Gastrocnemius medialis (tissue), 4 donors: ENCODE measurements around the gene RBFOX1. TPM values are rescaled to one million over a fixed set of nuclear protein-coding genes. Genes with fewer than 3 reads are reported as not detected.
A peak's percentile ranks its signal among the peaks of the same experiment; 100 is the strongest.

Experiments
- ATAC-seq, 2 donors: fragments of 150-250 bp; one replicate each; pipeline ENCODE4 v1.9.1; 2016
- DNase-seq, 2 donors: peaks; one replicate each; pipeline ENCODE4 v3.0.0-alpha.2; 2019
- H3K27ac ChIP-seq, 4 donors: fragments of 200-600 bp; sonication (generic); 1 replicate in 1 of 4; 2 replicates in 3 of 4; pipeline ENCODE4 v1.5.1; 2016 to 2018; ENCODE audit warnings: mild to moderate bottlenecking in 2 of 4, moderate library complexity in 1 of 4
- H3K27me3 ChIP-seq, 3 donors: fragments of 200-600 bp; sonication (generic) in 2 of 3; 1 replicate in 1 of 3; 2 replicates in 2 of 3; pipeline versions ENCODE4 v1.5.1 to v1.6.0; 2016 to 2019; ENCODE audit warnings: mild to moderate bottlenecking in 1 of 3, moderate library complexity in 1 of 3
- H3K36me3 ChIP-seq, 2 donors: fragments of 200-600 bp; sonication (generic) in 1 of 2; one replicate each; pipeline ENCODE4 v1.5.1; 2017 to 2018
- H3K4me1 ChIP-seq, 2 donors: fragments of 200-600 bp; sonication (generic) in 1 of 2; one replicate each; pipeline ENCODE4 v1.5.1; 2016 to 2017; ENCODE audit warnings: mild to moderate bottlenecking in 2 of 2
- H3K4me3 ChIP-seq, 4 donors: fragments of 200-600 bp; sonication (generic) in 3 of 4; 1 replicate in 1 of 4; 2 replicates in 3 of 4; pipeline ENCODE4 v1.5.1; 2016 to 2019; ENCODE audit warnings: mild to moderate bottlenecking in 2 of 4
- H3K9me3 ChIP-seq, 3 donors: fragments of 200-600 bp; sonication (generic) in 2 of 3; 1 replicate in 1 of 3; 2 replicates in 2 of 3; pipeline ENCODE4 v1.5.1; 2016 to 2019
- CTCF ChIP-seq, 5 experiments: fragments of 450-650 bp in 3 of 5; fragments of 200-600 bp in 2 of 5; sonication (generic) in 2 of 5; IDR thresholded peaks in 4 of 5; conservative IDR thresholded peaks in 1 of 5; 1 replicate in 4 of 5; 2 replicates in 1 of 5; pipeline ENCODE4 v1.5.1; 2016 to 2019; ENCODE audit warnings: antibody characterized with exemption in 5 of 5, mild to moderate bottlenecking in 3 of 5, moderate library complexity in 3 of 5
- POLR2A ChIP-seq, 2 donors: fragments of 450-650 bp; IDR thresholded peaks; one replicate each; pipeline ENCODE4 v1.6.1; 2017; ENCODE audit warnings: antibody characterized with exemption in 2 of 2, mild to moderate bottlenecking in 2 of 2, moderate library complexity in 2 of 2
- in situ Hi-C, 4 donors: fragments of 200-750 bp; cut with MboI; loops; one replicate each; pipeline versions ENCODE4 v1.15.0 to v1.8.0; 2017; ENCODE audit warnings: low sequenced_read_pairs in 4 of 4
- intact Hi-C: fragments of 100-400 bp; cut with DNase I; formaldehyde crosslinking; loops from one replicate; pipeline ENCODE4 v1.15.1; 2023; ENCODE audit warnings: low total_unique reads
- total RNA-seq, 4 donors: library from RNA; depleted of rRNA; stranded (reverse); fragments of >200 nt; gene quantifications; one replicate each; pipeline versions ENCODE4 v1.1.0 to v1.2.3, GENCODE V29; 2016

RBFOX1 gene
- total RNA-seq, 4 donors from 2014 or later = 42.5 to 98.8 (median 58.6) TPM

- ATAC-seq = no peak
- H3K36me3 ChIP-seq = no peaks in the 10 kb centered on the region
- no peak overlapping the region for H3K27ac ChIP-seq
- no peaks in the 10 kb centered on the region for H3K9me3 ChIP-seq
- no peak for DNase-seq
- H3K4me3 ChIP-seq = no peak overlapping the region
- no peaks in the 10 kb centered on the region for H3K4me1 ChIP-seq
- intact Hi-C loops (no loop called here), in situ Hi-C loops (no loop called here)
- no peaks in the 10 kb centered on the region for H3K27me3 ChIP-seq
- TF ChIP-seq CTCF (IDR thresholded peaks at IDR 0.05 in 4 of 5, conservative IDR thresholded peaks at IDR 0.05 in 1 of 5) (no peak), POLR2A (IDR thresholded peaks at IDR 0.05) (no peak)
These were observed 229.3 kb downstream of the RBFOX1 start for GRCh38 chr16:7561908-7562405.

GRCh38 chr16:7566360-7566759 is 233.7 kb downstream of the RBFOX1 start:
- in situ Hi-C loops = no loop called here
- ATAC-seq (no peak), DNase-seq (no peak)
- TF ChIP-seq POLR2A (IDR thresholded peaks at IDR 0.05) = no peak
- Histone ChIP-seq H3K36me3 (no peaks in the 10 kb centered on the region), H3K4me3 (no peak overlapping the region), H3K27ac (no peak overlapping the region), H3K27me3 (no peaks in the 10 kb centered on the region), H3K9me3 (no peaks in the 10 kb centered on the region), H3K4me1 (no peaks in the 10 kb centered on the region)
- intact Hi-C loops = no loop called here

GRCh38 chr16:7571366-7571765 is 238.7 kb downstream of the RBFOX1 start:
- Histone ChIP-seq H3K4me3 (no peak overlapping the region), H3K36me3 (no peaks in the 10 kb centered on the region), H3K9me3 (no peaks in the 10 kb centered on the region), H3K27me3 (no peaks in the 10 kb centered on the region), H3K27ac (no peak overlapping the region), H3K4me1 (no peaks in the 10 kb centered on the region)
- TF ChIP-seq CTCF (IDR thresholded peaks at IDR 0.05 in 4 of 5, conservative IDR thresholded peaks at IDR 0.05 in 1 of 5) = no peak
- no peak for TF ChIP-seq POLR2A (IDR thresholded peaks at IDR 0.05)
- DNase-seq (no peak), ATAC-seq (no peak)
- in situ Hi-C loops = no loop called here
- intact Hi-C loops = no loop called here

DNA sequence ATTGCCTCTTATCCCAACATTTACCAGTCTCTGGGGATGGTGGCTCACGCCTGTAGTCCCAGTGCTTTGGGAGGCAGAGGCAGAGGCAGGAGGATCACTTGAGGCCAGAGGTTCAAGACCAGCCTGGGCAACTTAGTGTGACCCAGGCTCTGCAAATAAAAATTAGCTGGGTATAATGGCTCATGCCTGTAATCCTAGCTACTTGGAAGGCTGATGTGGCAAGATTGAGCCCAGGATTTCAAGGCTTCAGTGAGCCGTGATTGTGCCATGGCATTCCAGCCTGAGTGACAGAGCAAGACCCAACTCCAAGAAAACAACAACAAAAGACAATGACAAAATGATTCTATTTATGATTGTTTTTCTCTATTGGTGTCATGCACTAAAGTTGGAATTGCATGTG is 244.9 kb downstream of the RBFOX1 start:
- Histone ChIP-seq H3K9me3 (no peaks in the 10 kb centered on the region), H3K27me3 (no peaks in the 10 kb centered on the region), H3K36me3 (no peaks in the 10 kb centered on the region), H3K4me1 (peaks cover 3 to 4% of the 10 kb centered on the region in 2 donors), H3K27ac (peak overlapping the region; percentile 62 to 76 (median 68)), H3K4me3 (no peak overlapping the region)
- in situ Hi-C loops (no loop called here), intact Hi-C loops (loop anchor here (5.0 kb wide), 2 partner anchors 75 to 125 kb away; no protein-coding TSS in a partner anchor)
- TF ChIP-seq CTCF (IDR thresholded peaks at IDR 0.05 in 4 of 5, conservative IDR thresholded peaks at IDR 0.05 in 1 of 5) = no peak
- no peak for TF ChIP-seq POLR2A (IDR thresholded peaks at IDR 0.05)
- ATAC-seq (peak; percentile 84 to 93), DNase-seq (peak; percentile 18 to 72)

GRCh38 chr16:7579454-7579853 is 246.8 kb downstream of the RBFOX1 start:
- peak overlapping the region in 2 of 4 donors; percentile 62 to 69 for H3K27ac ChIP-seq
- in situ Hi-C loops (no loop called here), intact Hi-C loops (loop anchor here (5.0 kb wide), 2 partner anchors 77 to 127 kb away; no protein-coding TSS in a partner anchor)
- no peaks in the 10 kb centered on the region for H3K9me3 ChIP-seq
- DNase-seq (no peak), ATAC-seq (no peak)
- peaks cover 3 to 4% of the 10 kb centered on the region in 2 donors for H3K4me1 ChIP-seq
- no peak for TF ChIP-seq CTCF (IDR thresholded peaks at IDR 0.05 in 4 of 5, conservative IDR thresholded peaks at IDR 0.05 in 1 of 5)
- no peak for TF ChIP-seq POLR2A (IDR thresholded peaks at IDR 0.05)
- no peaks in the 10 kb centered on the region for H3K27me3 ChIP-seq
- H3K4me3 ChIP-seq = no peak overlapping the region
- H3K36me3 ChIP-seq = no peaks in the 10 kb centered on the region
